Naive thymus-derived CD8-positive, alpha-beta T cell (primary cell): ENCODE measurements around the gene RABAC1. TPM values are rescaled to one million over a fixed set of nuclear protein-coding genes. Genes with fewer than 3 reads are reported as not detected.
"Not testable (repeated sequence)": the region's sequence is repeated elsewhere in the genome, so short reads cannot be mapped to it uniquely, and the experiment has no call there.

Experiments used
- ATAC-seq, 2 donors: fragments of 150-1000 bp; cut with Tn5 transposase in 1 of 2; sonication (Bioruptor Pico), chemical (Tn5 transposase) in 1 of 2; 1 replicate in 1 of 2; 2 replicates in 1 of 2; pipeline ENCODE4 v1.10.0; 2021; ENCODE audit warnings: mild to moderate bottlenecking in 2 of 2, moderate library complexity in 2 of 2
- POLR2A ChIA-PET: fragments of 350-600 bp; sonication (Branson Sonifier 250); formaldehyde crosslinking; loops from one replicate; lab custom pipeline; 2021; ENCODE audit warnings: antibody characterized with exemption; lab: Charles Lee
- DNase-seq, 10 donors: peaks; one replicate each; pipeline versions ENCODE4 v3.0.0 to v3.0.0-alpha.2; 2020 to 2022
- H3K27ac Mint-ChIP-seq, 10 donors: one replicate each; pipeline ENCODE4 v1.8.0; 2020 to 2022; ENCODE audit warnings: mild to moderate bottlenecking in 10 of 10, mixed read lengths in 10 of 10, moderate library complexity in 4 of 10, inconsistent platforms in 1 of 10
- H3K27me3 Mint-ChIP-seq, 5 donors: one replicate each; pipeline ENCODE4 v1.8.0; 2021 to 2022; ENCODE audit warnings: mixed read lengths in 5 of 5
- H3K36me3 Mint-ChIP-seq, 3 donors: one replicate each; pipeline ENCODE4 v1.8.0; 2020 to 2022; ENCODE audit warnings: mixed read lengths in 3 of 3, mild to moderate bottlenecking in 2 of 3, inconsistent platforms in 1 of 3
- H3K4me1 Mint-ChIP-seq, 4 donors: one replicate each; pipeline ENCODE4 v1.8.0; 2021 to 2022; ENCODE audit warnings: mixed read lengths in 4 of 4
- H3K4me3 Mint-ChIP-seq, 10 donors: one replicate each; pipeline ENCODE4 v1.8.0; 2020 to 2022; ENCODE audit warnings: mild to moderate bottlenecking in 10 of 10, mixed read lengths in 10 of 10, moderate library complexity in 6 of 10, inconsistent platforms in 1 of 10
- H3K9me3 Mint-ChIP-seq, 9 donors: one replicate each; pipeline ENCODE4 v1.8.0; 2020 to 2022; ENCODE audit warnings: mixed read lengths in 9 of 9, mild to moderate bottlenecking in 3 of 9, inconsistent platforms in 1 of 9, moderate library complexity in 1 of 9
- polyA plus RNA-seq, 3 donors: library from polyadenylated mRNA; unstranded; fragments of 300-500 nt; fragmentation: Illumina TruSeq; gene quantifications; one replicate each; pipeline ENCODE4 v1.2.3, GENCODE V29; 2021
- total RNA-seq, 8 experiments: library from RNA in 2 of 8; stranded (reverse) in 2 of 8; gene quantifications; one replicate each; pipeline ENCODE4 v1.2.3 and lab custom pipeline; 2021 to 2026

Gene RABAC1
- total and polyA plus RNA-seq, 5 experiments from 2014 or later, result 87.6 to 288 (median 201) TPM

DNA sequence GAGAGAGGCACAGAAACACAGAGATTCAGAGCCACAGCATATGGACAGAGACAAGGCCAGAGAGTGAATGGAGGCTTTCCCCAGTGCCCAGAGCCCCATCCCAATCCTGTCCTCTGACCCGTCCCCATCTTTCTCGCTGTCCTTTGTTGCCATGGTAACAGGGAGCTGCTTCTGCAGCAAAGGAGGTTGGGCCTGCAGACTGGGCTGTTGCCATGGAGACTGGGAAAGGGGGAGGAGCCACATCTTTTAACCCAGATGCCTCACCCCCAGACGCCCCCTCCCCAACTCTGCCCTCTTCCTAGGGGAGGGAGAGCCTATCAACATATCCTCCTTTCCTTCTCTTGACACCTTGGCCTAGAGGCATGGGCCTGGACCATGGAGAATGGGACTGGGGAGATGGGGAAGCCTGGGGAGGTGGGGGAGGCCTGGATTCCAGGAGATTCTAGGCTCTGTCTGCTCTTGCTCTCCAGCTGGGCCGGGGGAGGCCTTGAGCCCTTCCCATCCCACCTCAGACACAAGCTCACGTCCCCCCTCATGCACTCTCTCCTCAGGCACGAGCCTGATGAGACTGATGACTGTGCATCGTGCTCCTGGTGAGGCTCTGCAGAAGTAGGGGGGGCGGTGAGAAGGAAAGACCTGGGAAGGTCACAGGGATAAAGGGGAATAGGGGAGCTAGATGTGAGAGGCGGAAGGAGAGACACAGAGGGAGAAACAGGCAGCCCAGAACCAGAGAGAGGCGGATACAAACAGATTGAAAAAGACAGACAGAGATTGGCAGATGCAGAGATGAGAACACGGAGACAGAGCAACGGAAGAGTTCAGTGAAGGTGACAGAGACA lies 37.1 kb upstream of the RABAC1 start:
- Mint-ChIP-seq H3K36me3 (peaks cover 0 to 11% (median 5%) of the 10 kb centered on the region in 3 donors), H3K27me3 (peaks cover 42 to 61% (median 47%) of the 10 kb centered on the region in 5 donors), H3K9me3 (peaks cover 0 to 9% (median 0%) of the 10 kb centered on the region in 9 donors), H3K4me1 (peaks cover 29 to 48% (median 43%) of the 10 kb centered on the region in 4 donors), H3K4me3 (peak overlapping the region in 9 of 10 donors; percentile 8 to 81 (median 64)), H3K27ac (peak overlapping the region in 1 of 10 donors; percentile 41)
- POLR2A ChIA-PET, result interaction anchor here (0.5 kb wide), 1 partner anchor 243 kb away, joined by 4 read pairs; no protein-coding TSS in a partner anchor
- no peak for DNase-seq
- no peak for ATAC-seq

GRCh38 chr19:41994994-41995958 lies 36.2 kb upstream of the RABAC1 start:
- Mint-ChIP-seq H3K4me1 (peaks cover 29 to 48% (median 43%) of the 10 kb centered on the region in 4 donors), H3K4me3 (peak overlapping the region; percentile 52 to 85 (median 72)), H3K27ac (peak overlapping the region in 4 of 10 donors; percentile 7 to 54 (median 10)), H3K27me3 (peaks cover 36 to 52% (median 40%) of the 10 kb centered on the region in 5 donors), H3K9me3 (peaks cover 0 to 9% (median 0%) of the 10 kb centered on the region in 9 donors), H3K36me3 (peaks cover 0 to 11% (median 5%) of the 10 kb centered on the region in 3 donors)
- ATAC-seq, result no peak
- POLR2A ChIA-PET, result no interaction called here
- no peak for DNase-seq

GRCh38 chr19:41994521-41994971 lies 35.4 kb upstream of the RABAC1 start:
- Mint-ChIP-seq H3K4me1 (peaks cover 27 to 47% (median 40%) of the 10 kb centered on the region in 4 donors), H3K27me3 (peaks cover 28 to 45% (median 33%) of the 10 kb centered on the region in 5 donors), H3K9me3 (peaks cover 0 to 9% (median 0%) of the 10 kb centered on the region in 9 donors), H3K4me3 (peak overlapping the region; percentile 52 to 85 (median 72)), H3K27ac (no peak overlapping the region), H3K36me3 (peaks cover 0 to 5% (median 4%) of the 10 kb centered on the region in 3 donors)
- DNase-seq (no peak), ATAC-seq (peak; percentile 13 to 22)
- POLR2A ChIA-PET, result no interaction called here

DNA sequence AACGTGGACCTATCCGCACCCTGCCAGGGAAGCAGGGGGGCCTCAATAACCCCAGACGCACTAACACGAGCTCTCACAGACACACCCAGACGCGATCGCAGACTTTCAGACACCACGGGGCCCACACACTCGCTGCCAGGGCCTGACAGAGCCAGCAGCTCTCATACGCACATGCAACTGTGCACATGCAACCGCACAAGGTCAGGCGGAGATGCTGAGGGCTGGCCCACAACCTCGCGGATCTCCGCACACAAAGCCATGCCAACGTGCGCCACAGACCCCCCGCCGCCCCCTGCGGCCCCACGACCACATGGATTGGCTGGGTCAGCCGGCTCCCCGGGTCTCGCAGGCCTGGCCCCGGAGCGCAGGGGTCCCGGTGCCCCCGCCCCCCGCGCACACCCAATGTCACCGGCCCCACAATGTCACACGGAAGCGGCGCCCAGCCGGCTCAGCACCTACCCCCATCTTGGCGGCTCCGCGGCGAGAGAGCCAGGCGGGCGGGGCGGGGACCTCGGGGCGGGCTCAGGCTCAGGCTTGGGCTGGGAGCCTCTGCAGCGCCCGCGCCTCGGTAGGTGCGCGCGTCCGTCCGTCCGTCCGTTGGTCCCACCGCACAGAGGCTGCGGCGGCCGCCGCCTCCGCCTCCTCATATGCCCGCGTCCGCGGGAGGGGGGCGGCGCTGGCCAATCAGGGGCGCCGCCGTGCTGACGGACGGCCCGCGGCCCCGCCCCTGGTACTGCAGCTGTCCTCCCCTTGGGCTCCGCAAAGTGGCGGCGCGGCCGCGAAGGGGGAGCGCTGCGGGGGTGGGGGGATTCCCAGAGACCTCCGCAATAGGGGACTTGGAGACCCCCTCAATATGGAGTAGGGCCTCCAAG lies 34.7 kb upstream of the RABAC1 start, which contains the start of gene ATP1A3:
ATP1A3 (minus strand) TSS at position 619 of the 872 bp plus-strand sequence; CDS start at position 465, 154 bp downstream.
- Mint-ChIP-seq H3K36me3 (peaks cover 0 to 2% (median 0%) of the 10 kb centered on the region in 3 donors), H3K27ac (peak within 1 kb of the TSS; percentile 17 to 94 (median 90)), H3K9me3 (peaks cover 0 to 9% (median 0%) of the 10 kb centered on the region in 9 donors), H3K27me3 (peaks cover 25 to 38% (median 28%) of the 10 kb centered on the region in 5 donors), H3K4me3 (peak within 1 kb of the TSS; percentile 76 to 95 (median 88)), H3K4me1 (peaks cover 24 to 42% (median 37%) of the 10 kb centered on the region in 4 donors)
- ATAC-seq, result peak; percentile 77 to 83
- POLR2A ChIA-PET, result interaction anchor here (0.6 kb wide), 2 partner anchors 462 to 864 kb away, joined by 3 to 4 read pairs; no protein-coding TSS in a partner anchor
- peak; percentile 44 to 74 (median 60) for DNase-seq

GRCh38 chr19:41991925-41992569 lies 32.9 kb upstream of the RABAC1 start:
- DNase-seq, ATAC-seq, POLR2A ChIA-PET, H3K36me3 Mint-ChIP-seq, H3K9me3 Mint-ChIP-seq: not testable (repeated sequence)
- Mint-ChIP-seq H3K27ac (peak overlapping the region in 2 of 10 donors; percentile 68 to 72), H3K4me1 (peaks cover 18 to 31% (median 27%) of the 10 kb centered on the region in 4 donors), H3K27me3 (peaks cover 18 to 26% (median 22%) of the 10 kb centered on the region in 5 donors), H3K4me3 (peak overlapping the region in 5 of 10 donors; percentile 49 to 81 (median 76))

GRCh38 chr19:41991025-41991424 lies 31.9 kb upstream of the RABAC1 start:
- POLR2A ChIA-PET, result interaction anchor here (0.6 kb wide), 1 partner anchor 103 kb away, joined by 3 read pairs; no protein-coding TSS in a partner anchor
- no peak for ATAC-seq
- no peak overlapping the region for H3K4me3 Mint-ChIP-seq
- H3K27ac Mint-ChIP-seq, result no peak overlapping the region
- no peaks in the 10 kb centered on the region for H3K9me3 Mint-ChIP-seq
- DNase-seq, result no peak
- peaks cover 11 to 25% (median 19%) of the 10 kb centered on the region in 4 donors for H3K4me1 Mint-ChIP-seq
- peaks cover 0 to 18% (median 5%) of the 10 kb centered on the region in 3 donors for H3K36me3 Mint-ChIP-seq
- H3K27me3 Mint-ChIP-seq, result peaks cover 11 to 16% (median 14%) of the 10 kb centered on the region in 5 donors

DNA sequence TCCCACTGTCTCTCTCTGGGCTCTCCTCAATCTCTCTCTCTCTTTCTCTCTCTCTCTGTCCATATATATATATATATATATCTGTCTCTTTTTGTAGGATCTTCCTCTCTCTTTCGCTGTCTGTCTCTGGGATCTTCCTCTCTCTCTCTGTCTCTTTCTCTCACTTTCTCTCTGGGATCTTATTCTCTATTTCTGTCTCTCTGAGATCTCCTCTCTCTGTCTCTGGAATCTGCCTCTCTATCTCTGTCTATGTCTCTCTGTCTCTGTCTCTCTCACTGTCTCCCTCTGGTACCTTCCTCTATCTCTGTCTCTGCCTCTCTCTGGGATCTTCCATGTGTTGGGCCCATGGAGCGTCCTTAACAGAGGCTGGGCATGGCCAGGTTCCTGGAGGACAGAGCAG lies 31.5 kb upstream of the RABAC1 start:
- Mint-ChIP-seq H3K27me3 (peaks cover 9 to 12% (median 12%) of the 10 kb centered on the region in 5 donors), H3K9me3 (no peaks in the 10 kb centered on the region)

GRCh38 chr19:41990028-41990427 lies 30.9 kb upstream of the RABAC1 start:
- Mint-ChIP-seq H3K27ac (no peak overlapping the region), H3K4me1 (peaks cover 7 to 18% (median 15%) of the 10 kb centered on the region in 4 donors), H3K9me3 (no peaks in the 10 kb centered on the region), H3K36me3 (peaks cover 0 to 25% (median 9%) of the 10 kb centered on the region in 3 donors), H3K4me3 (no peak overlapping the region), H3K27me3 (peaks cover 3 to 6% (median 6%) of the 10 kb centered on the region in 5 donors)
- ATAC-seq (no peak), DNase-seq (no peak)
- POLR2A ChIA-PET, result no interaction called here

More for the DNA sequence above, 31.5 kb upstream of the RABAC1 start:
- H3K27ac Mint-ChIP-seq, result no peak overlapping the region
- ATAC-seq (no peak), DNase-seq (no peak)
- POLR2A ChIA-PET, result interaction anchor here (0.6 kb wide), 1 partner anchor 103 kb away, joined by 3 read pairs; no protein-coding TSS in a partner anchor
- no peak overlapping the region for H3K4me3 Mint-ChIP-seq
- peaks cover 11 to 23% (median 19%) of the 10 kb centered on the region in 4 donors for H3K4me1 Mint-ChIP-seq
- H3K36me3 Mint-ChIP-seq, result peaks cover 0 to 21% (median 5%) of the 10 kb centered on the region in 3 donors

GRCh38 chr19:41988947-41989346 lies 29.8 kb upstream of the RABAC1 start:
- Mint-ChIP-seq H3K36me3 (peaks cover 0 to 25% (median 9%) of the 10 kb centered on the region in 3 donors), H3K27ac (no peak overlapping the region), H3K9me3 (no peaks in the 10 kb centered on the region)

DNA sequence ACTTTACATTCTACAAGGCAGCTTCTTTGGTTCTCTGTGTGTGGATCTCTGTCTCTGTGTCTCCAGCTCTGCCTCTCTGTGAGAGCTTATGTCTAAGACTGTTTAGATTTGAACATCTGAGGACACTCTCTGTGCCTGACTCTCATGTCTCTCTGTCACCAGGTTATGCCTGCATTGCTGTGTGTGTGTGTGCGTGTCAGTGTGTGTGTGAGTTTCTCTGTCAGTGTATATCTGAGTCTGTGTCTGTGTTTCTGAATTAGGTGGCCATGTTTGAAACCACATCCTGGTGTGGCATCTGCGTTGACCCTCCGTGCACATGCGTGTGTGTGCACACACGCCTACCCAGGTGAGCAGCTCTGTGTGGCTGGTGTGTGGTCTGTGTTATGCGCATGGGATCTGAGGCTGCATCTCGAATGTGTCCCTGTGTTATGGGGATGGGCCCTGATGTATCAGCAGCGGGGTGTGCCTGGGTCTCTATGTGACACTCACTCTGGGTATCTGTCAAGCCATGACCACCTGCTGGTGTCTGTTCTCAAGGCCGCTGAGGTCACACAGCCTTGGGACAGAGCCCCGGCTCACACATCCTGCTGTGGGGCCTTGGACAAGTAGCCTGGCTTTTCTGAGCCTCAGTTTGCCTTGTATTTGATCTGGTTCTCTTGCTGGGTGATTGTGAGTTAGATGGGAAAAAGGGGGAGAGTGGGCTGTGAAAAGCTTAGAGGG lies 28.2 kb upstream of the RABAC1 start:
- H3K4me1 Mint-ChIP-seq, result peaks cover 0 to under 1% (median 0%) of the 10 kb centered on the region in 4 donors
- ATAC-seq (no peak), DNase-seq (no peak)
- H3K4me3 Mint-ChIP-seq, result peak overlapping the region in 1 of 10 donors; percentile 35
- peak overlapping the region in 1 of 10 donors; percentile 13 for H3K27ac Mint-ChIP-seq
- H3K36me3 Mint-ChIP-seq, result peaks cover 0 to 25% (median 9%) of the 10 kb centered on the region in 3 donors
- no peaks in the 10 kb centered on the region for H3K9me3 Mint-ChIP-seq
- H3K27me3 Mint-ChIP-seq, result no peaks in the 10 kb centered on the region
- POLR2A ChIA-PET, result interaction anchor here (0.6 kb wide), 1 partner anchor 21 kb away, joined by 3 read pairs; no protein-coding TSS in a partner anchor

More at GRCh38 chr19:41988947-41989346, 29.8 kb upstream of the RABAC1 start:
- DNase-seq, result no peak
- POLR2A ChIA-PET, result no interaction called here
- no peak overlapping the region for H3K4me3 Mint-ChIP-seq
- H3K27me3 Mint-ChIP-seq, result no peaks in the 10 kb centered on the region
- peaks cover 7 to 12% (median 9%) of the 10 kb centered on the region in 4 donors for H3K4me1 Mint-ChIP-seq
- no peak for ATAC-seq
